IgD-negative memory B cell (primary cell): ENCODE results near the gene CHST14. TPM values are rescaled to one million over a fixed set of nuclear protein-coding genes. Genes with fewer than 3 reads are reported as not detected.

ENCODE experiments used
- H3K27ac Mint-ChIP-seq, 3 donors: one replicate each; pipeline ENCODE4 v1.8.0; 2020 to 2022; ENCODE audit warnings: mild to moderate bottlenecking in 3 of 3, mixed read lengths in 3 of 3, moderate library complexity in 1 of 3
- H3K27me3 Mint-ChIP-seq: one replicate; pipeline ENCODE4 v1.8.0; 2021; ENCODE audit warnings: mixed read lengths
- H3K36me3 Mint-ChIP-seq: one replicate; pipeline ENCODE4 v1.8.0; 2020; ENCODE audit warnings: mild to moderate bottlenecking, mixed read lengths
- H3K4me1 Mint-ChIP-seq, 3 donors: one replicate each; pipeline ENCODE4 v1.8.0; 2020 to 2022; ENCODE audit warnings: mixed read lengths in 3 of 3, mild to moderate bottlenecking in 1 of 3
- H3K4me3 Mint-ChIP-seq, 4 donors: one replicate each; pipeline ENCODE4 v1.8.0; 2020 to 2022; ENCODE audit warnings: mild to moderate bottlenecking in 4 of 4, mixed read lengths in 4 of 4, moderate library complexity in 3 of 4
- H3K9me3 Mint-ChIP-seq, 3 donors: one replicate each; pipeline ENCODE4 v1.8.0; 2020 to 2021; ENCODE audit warnings: mixed read lengths in 3 of 3, mild to moderate bottlenecking in 1 of 3
- polyA plus RNA-seq: library from polyadenylated mRNA; unstranded; fragments of 300-500 nt; fragmentation: Illumina TruSeq; gene quantifications from one replicate; pipeline ENCODE4 v1.2.3, GENCODE V29; 2021

Gene CHST14
- polyA plus RNA-seq, result 1.8 TPM

- Mint-ChIP-seq H3K27me3 (no peaks in the 10 kb centered on the region), H3K27ac (peak within 1 kb of the TSS in 2 of 3 donors; percentile 56 to 94), H3K4me3 (peak within 1 kb of the TSS; percentile 88 to 97 (median 92)), H3K4me1 (peaks cover 0 to 10% (median 9%) of the 10 kb centered on the region in 3 donors), H3K9me3 (no peaks in the 10 kb centered on the region), H3K36me3 (peaks cover 4% of the 10 kb centered on the region)
Observed at GRCh38 chr15:40470423-40471104, at the start of gene CHST14. Gene CHST14, plus strand, starts transcription at chr15:40470984. Its CDS starts 230 bp downstream, at chr15:40471214.

- H3K27ac Mint-ChIP-seq, result peak overlapping the region in 2 of 3 donors; percentile 5 to 31
- H3K27me3 Mint-ChIP-seq, result no peaks in the 10 kb centered on the region
- no peaks in the 10 kb centered on the region for H3K9me3 Mint-ChIP-seq
- peaks cover 0 to 2% (median 0%) of the 10 kb centered on the region in 3 donors for H3K4me1 Mint-ChIP-seq
- no peak overlapping the region for H3K4me3 Mint-ChIP-seq
- H3K36me3 Mint-ChIP-seq, result peaks cover 3% of the 10 kb centered on the region
Observed at GRCh38 chr15:40421246-40422157, 49.3 kb upstream of the CHST14 start.

GRCh38 chr15:40424483-40425115, 46.2 kb upstream of the CHST14 start:
- H3K36me3 Mint-ChIP-seq, result peaks cover 2% of the 10 kb centered on the region
- no peaks in the 10 kb centered on the region for H3K9me3 Mint-ChIP-seq
- H3K4me3 Mint-ChIP-seq, result no peak overlapping the region
- no peaks in the 10 kb centered on the region for H3K27me3 Mint-ChIP-seq
- H3K4me1 Mint-ChIP-seq, result no peaks in the 10 kb centered on the region
- H3K27ac Mint-ChIP-seq, result no peak overlapping the region

GRCh38 chr15:40425681-40426080, 45.1 kb upstream of the CHST14 start:
- H3K27ac Mint-ChIP-seq, result no peak overlapping the region
- no peaks in the 10 kb centered on the region for H3K9me3 Mint-ChIP-seq
- H3K27me3 Mint-ChIP-seq, result no peaks in the 10 kb centered on the region
- H3K4me3 Mint-ChIP-seq, result no peak overlapping the region
- H3K4me1 Mint-ChIP-seq, result no peaks in the 10 kb centered on the region
- peaks cover 7% of the 10 kb centered on the region for H3K36me3 Mint-ChIP-seq

GRCh38 chr15:40427188-40427587, 43.6 kb upstream of the CHST14 start:
- Mint-ChIP-seq H3K4me3 (no peak overlapping the region), H3K36me3 (peaks cover 9% of the 10 kb centered on the region), H3K4me1 (no peaks in the 10 kb centered on the region), H3K27ac (no peak overlapping the region), H3K9me3 (no peaks in the 10 kb centered on the region), H3K27me3 (no peaks in the 10 kb centered on the region)

- H3K4me1 Mint-ChIP-seq, result no peaks in the 10 kb centered on the region
- H3K36me3 Mint-ChIP-seq, result peaks cover 9% of the 10 kb centered on the region
- no peaks in the 10 kb centered on the region for H3K9me3 Mint-ChIP-seq
- H3K27me3 Mint-ChIP-seq, result no peaks in the 10 kb centered on the region
- H3K27ac Mint-ChIP-seq, result no peak overlapping the region
- H3K4me3 Mint-ChIP-seq, result no peak overlapping the region
Observed at GRCh38 chr15:40428185-40428584, 42.6 kb upstream of the CHST14 start.

GRCh38 chr15:40429068-40429710, 41.6 kb upstream of the CHST14 start:
- no peak overlapping the region for H3K4me3 Mint-ChIP-seq
- peaks cover 9% of the 10 kb centered on the region for H3K36me3 Mint-ChIP-seq
- no peaks in the 10 kb centered on the region for H3K27me3 Mint-ChIP-seq
- H3K27ac Mint-ChIP-seq, result peak overlapping the region in 1 of 3 donors; percentile 83
- no peaks in the 10 kb centered on the region for H3K4me1 Mint-ChIP-seq
- H3K9me3 Mint-ChIP-seq, result no peaks in the 10 kb centered on the region

GRCh38 chr15:40430271-40430805, 40.4 kb upstream of the CHST14 start:
- Mint-ChIP-seq H3K27ac (no peak overlapping the region), H3K27me3 (peaks cover 5% of the 10 kb centered on the region), H3K4me1 (no peaks in the 10 kb centered on the region), H3K36me3 (peaks cover 12% of the 10 kb centered on the region), H3K9me3 (no peaks in the 10 kb centered on the region), H3K4me3 (no peak overlapping the region)

- Mint-ChIP-seq H3K36me3 (peaks cover 9% of the 10 kb centered on the region), H3K4me1 (peaks cover 15 to 18% (median 16%) of the 10 kb centered on the region in 3 donors), H3K9me3 (no peaks in the 10 kb centered on the region), H3K27ac (no peak overlapping the region), H3K4me3 (peak overlapping the region in 3 of 4 donors; percentile 14 to 39 (median 34)), H3K27me3 (peaks cover 34% of the 10 kb centered on the region)
Observed at GRCh38 chr15:40435023-40435709, 35.6 kb upstream of the CHST14 start.

GRCh38 chr15:40435710-40436089, 35.1 kb upstream of the CHST14 start:
- no peak overlapping the region for H3K27ac Mint-ChIP-seq
- H3K27me3 Mint-ChIP-seq, result peaks cover 34% of the 10 kb centered on the region
- H3K36me3 Mint-ChIP-seq, result peaks cover 5% of the 10 kb centered on the region
- peak overlapping the region; percentile 14 to 57 (median 36) for H3K4me3 Mint-ChIP-seq
- peaks cover 15 to 18% (median 16%) of the 10 kb centered on the region in 3 donors for H3K4me1 Mint-ChIP-seq
- no peaks in the 10 kb centered on the region for H3K9me3 Mint-ChIP-seq

GRCh38 chr15:40436116-40436891, 34.5 kb upstream of the CHST14 start:
- Mint-ChIP-seq H3K27me3 (peaks cover 34% of the 10 kb centered on the region), H3K4me3 (peak overlapping the region; percentile 50 to 83 (median 79)), H3K27ac (peak overlapping the region in 1 of 3 donors; percentile 52), H3K36me3 (peaks cover 4% of the 10 kb centered on the region), H3K4me1 (peaks cover 15 to 18% (median 16%) of the 10 kb centered on the region in 3 donors), H3K9me3 (no peaks in the 10 kb centered on the region)

- Mint-ChIP-seq H3K4me1 (peaks cover 15 to 18% (median 16%) of the 10 kb centered on the region in 3 donors), H3K9me3 (no peaks in the 10 kb centered on the region), H3K36me3 (peaks cover 4% of the 10 kb centered on the region), H3K4me3 (peak overlapping the region; percentile 13 to 83 (median 74)), H3K27ac (peak overlapping the region in 1 of 3 donors; percentile 77), H3K27me3 (peaks cover 34% of the 10 kb centered on the region)
Observed at GRCh38 chr15:40436892-40437751, 33.7 kb upstream of the CHST14 start.
